IPS DF 19.7 (cell line): ENCODE results near the gene SCN9A.
"Not testable (repeated sequence)": the region's sequence is repeated elsewhere in the genome, so short reads cannot be mapped to it uniquely, and the experiment has no call there.

Experiments used
- DNase-seq: peaks from one replicate; pipeline ENCODE4 v3.0.0-alpha.2; 2013; ENCODE audit warnings: low read depth, low spot score

Gene SCN9A

GRCh38 chr2:166375195-166375735 is 479 bp downstream of the SCN9A start:
- no peak for DNase-seq

- DNase-seq: no peak
Observed at GRCh38 chr2:166373951-166374350, 1.8 kb downstream of the SCN9A start.

- DNase-seq: no peak
Observed at GRCh38 chr2:166373539-166373938, 2.2 kb downstream of the SCN9A start.

- DNase-seq: no peak
Observed at GRCh38 chr2:166373105-166373504, 2.6 kb downstream of the SCN9A start.

GRCh38 chr2:166372046-166372445 is 3.7 kb downstream of the SCN9A start:
- no peak for DNase-seq

GRCh38 chr2:166365803-166366420 is 9.8 kb downstream of the SCN9A start:
- no peak for DNase-seq

GRCh38 chr2:166365239-166365638 is 10.5 kb downstream of the SCN9A start:
- no peak for DNase-seq

- no peak for DNase-seq
Observed at GRCh38 chr2:166364476-166365161, 11.1 kb downstream of the SCN9A start.

GRCh38 chr2:166361351-166362153 is 14.2 kb downstream of the SCN9A start:
- no peak for DNase-seq

- DNase-seq: no peak
Observed at GRCh38 chr2:166360906-166361305, 14.8 kb downstream of the SCN9A start.

GRCh38 chr2:166360426-166360825 is 15.3 kb downstream of the SCN9A start:
- no peak for DNase-seq

GRCh38 chr2:166357950-166358321 is 17.8 kb downstream of the SCN9A start:
- DNase-seq: not testable (repeated sequence)

- no peak for DNase-seq
Observed at GRCh38 chr2:166357068-166357949, 18.4 kb downstream of the SCN9A start.

GRCh38 chr2:166351319-166351718 is 24.4 kb downstream of the SCN9A start:
- DNase-seq: no peak

- no peak for DNase-seq
Observed at GRCh38 chr2:166350525-166350924, 25.2 kb downstream of the SCN9A start.

- DNase-seq: no peak
Observed at GRCh38 chr2:166344286-166345113, 31.2 kb downstream of the SCN9A start.

- no peak for DNase-seq
Observed at GRCh38 chr2:166343467-166343866, 32.3 kb downstream of the SCN9A start.

GRCh38 chr2:166341426-166341825 is 34.3 kb downstream of the SCN9A start:
- no peak for DNase-seq

GRCh38 chr2:166338831-166339339 is 36.9 kb downstream of the SCN9A start:
- no peak for DNase-seq

GRCh38 chr2:166337932-166338331 is 37.8 kb downstream of the SCN9A start:
- no peak for DNase-seq
